ENCODE results near the gene ZNF296. TPM values are rescaled to one million over a fixed set of nuclear protein-coding genes. Genes with fewer than 3 reads are reported as not detected.

Gene ZNF296
- total and polyA plus RNA-seq, 2 of the 8 experiments (the other 6 are each of a cell fraction or from before 2014, with no cell fraction given): 2.7 to 7.5 TPM

GRCh38 chr19:45058622-45059159 is 17.6 kb downstream of the ZNF296 start:
- Histone ChIP-seq H4K20me1 (replicated peaks in 1 of 2; ENCODE audit: control insufficient read depth in 1 of 2, insufficient read depth in 2 of 2, low read length in 2 of 2) (peaks cover 10 to 15% of the 10 kb centered on the region in 2 experiments), H2AK5ac (ENCODE audit: low read depth, low read length) (no peak overlapping the region), H3K79me1 (ENCODE audit: low read depth, low read length) (peaks cover 4% of the 10 kb centered on the region; the same call in 1 of the 2 replicates), H3K23ac (ENCODE audit: insufficient read length) (no peak overlapping the region), H2BK15ac (ENCODE audit: low read length) (no peak overlapping the region), H3K36me3 (ENCODE audit: control insufficient read depth in 2 of 4, insufficient read depth in 4 of 4, low read length in 3 of 4) (peaks cover 12 to 73% (median 48%) of the 10 kb centered on the region in 4 experiments; a peak in 7 of 8 replicates), H4K5ac (ENCODE audit: insufficient read length, low read depth, low read length) (no peak overlapping the region), H3K9ac (replicated peaks in 1 of 4; ENCODE audit: extremely low read depth in 1 of 4, low read depth in 3 of 4, low read length in 3 of 4) (no peak overlapping the region), H3K18ac (ENCODE audit: extremely low read depth, low read length) (no peak overlapping the region), H3K23me2 (ENCODE audit: low read depth, low read length) (peaks cover 2% of the 10 kb centered on the region; the same call in 1 of the 2 replicates), H3K27me3 (replicated peaks in 1 of 4; ENCODE audit: control insufficient read depth in 3 of 4, extremely low read depth in 1 of 4, insufficient read depth in 3 of 4, low read length in 3 of 4) (no peaks in the 10 kb centered on the region), H2BK12ac (ENCODE audit: low read depth, low read length) (no peak overlapping the region), H3K56ac (replicated peaks; ENCODE audit: insufficient read length, low read depth, low read length) (no peak overlapping the region), H2BK5ac (ENCODE audit: low read depth, low read length) (no peak overlapping the region), H3K4ac (replicated peaks; ENCODE audit: insufficient read length, low read depth, low read length) (no peak overlapping the region), H3K27ac (ENCODE audit: low read depth, low read length) (no peak overlapping the region), H3K4me2 (ENCODE audit: insufficient read depth in 1 of 2, low read depth in 2 of 2, low read length in 2 of 2) (no peak overlapping the region), H4K8ac (ENCODE audit: extremely low read depth, insufficient read depth, low read length) (no peak overlapping the region), H3K4me3 (ENCODE audit: extremely low read depth in 1 of 4, insufficient read depth in 2 of 4, low read depth in 3 of 4, low read length in 4 of 4) (no peak overlapping the region), H3K14ac (ENCODE audit: insufficient read length) (no peak overlapping the region), H3K4me1 (replicated peaks in 1 of 4; ENCODE audit: control insufficient read depth in 3 of 4, insufficient read depth in 4 of 4, low read length in 3 of 4) (peaks cover 0 to 4% (median 1%) of the 10 kb centered on the region in 4 experiments; a peak in 4 of 7 replicates), H2BK20ac (ENCODE audit: low read length) (no peak overlapping the region), H3K79me2 (ENCODE audit: control insufficient read depth in 1 of 2, insufficient read depth in 2 of 2, low read length in 2 of 2) (no peaks in the 10 kb centered on the region), H2AFZ (ENCODE audit: low read length) (no peak overlapping the region), H3K9me3 (ENCODE audit: insufficient read depth in 2 of 2, low read depth in 1 of 2, low read length in 1 of 2) (no peaks in the 10 kb centered on the region; a peak in 1 of 4 replicates), H2BK120ac (replicated peaks; ENCODE audit: low read depth, low read length) (no peak overlapping the region), H4K91ac (replicated peaks; ENCODE audit: insufficient read length, low read length) (no peak overlapping the region)
- CTCF ChIA-PET (ENCODE audit: partially characterized antibody): interaction anchor here (0.6 to 4.3 kb wide), 22 partner anchors 9 to 432 kb away, joined by 3 to 85 read pairs (median 6); partner anchors contain the start of genes APOE, CLASRP and PPP1R37
- DNase-seq (ENCODE audit: low read depth in 1 of 2, low spot score in 2 of 2) (no peak), FAIRE-seq (no peak)
- POLR2A ChIA-PET (ENCODE audit: partially characterized antibody): interaction anchor here (1.0 to 1.2 kb wide), 2 partner anchors 8 to 9 kb away, joined by 3 to 7 read pairs; no protein-coding TSS in a partner anchor
- 92 to 100% methylated on average over 2 to 14 of the region's 14 CpGs for WGBS, 2 experiments (ENCODE audit: extremely low coverage in 1 of 2, insufficient coverage in 1 of 2, insufficient read length in 1 of 2, insufficient replicate concordance in 2 of 2, low coverage in 1 of 2, low lambda C conversion rate in 2 of 2, missing lambda C conversion rate in 1 of 2)

Measured in H1 (cell line).